GM10847 (cell line): Measurements from ENCODE around the gene PLPP1.

Source experiments
- POLR2A ChIP-seq: IDR thresholded peaks from 2 replicates; pipeline ENCODE4 v1.6.1; 2011; ENCODE audit not compliant: insufficient read length; ENCODE audit errors: extremely low read depth

PLPP1 gene

DNA sequence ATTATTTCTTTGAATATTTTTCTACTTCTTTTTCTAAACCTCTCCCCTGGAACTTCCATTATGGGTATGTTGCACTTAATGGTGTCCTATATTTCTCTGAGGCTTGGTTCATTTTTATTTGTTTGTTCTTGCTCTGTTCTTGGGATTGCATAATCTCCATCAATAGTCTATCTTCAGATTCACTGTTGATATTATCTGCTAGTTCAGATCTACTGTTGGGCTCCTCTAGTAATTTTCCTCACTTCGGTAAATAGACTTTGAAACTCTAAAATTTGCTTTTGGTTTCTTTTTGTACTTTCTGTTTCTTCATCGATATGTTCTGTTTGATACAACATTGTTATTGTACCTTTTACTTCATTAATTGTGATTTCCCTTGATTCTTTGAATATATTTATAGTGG lies 150.7 kb downstream of the PLPP1 start:
- no peak for TF ChIP-seq POLR2A

DNA sequence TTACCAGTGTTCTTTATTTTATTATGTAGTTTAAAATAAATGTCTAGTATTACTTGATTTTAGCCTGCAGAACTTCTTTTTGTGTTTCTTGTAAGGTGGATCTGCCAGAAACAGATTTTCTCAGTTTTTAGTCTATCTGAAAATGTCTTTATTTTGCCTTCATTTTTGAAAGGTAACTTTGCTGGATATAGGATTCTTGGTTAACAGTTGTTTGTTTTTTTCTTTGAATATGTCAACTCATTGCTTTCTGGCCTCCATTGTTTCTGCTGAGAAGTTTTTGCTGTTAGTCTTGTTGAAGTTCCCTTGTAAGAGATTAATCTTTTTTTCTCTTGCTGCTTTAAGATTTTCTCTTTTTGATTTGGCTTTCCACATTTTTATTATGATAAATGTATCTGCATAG lies 151.5 kb downstream of the PLPP1 start:
- TF ChIP-seq POLR2A = no peak

DNA sequence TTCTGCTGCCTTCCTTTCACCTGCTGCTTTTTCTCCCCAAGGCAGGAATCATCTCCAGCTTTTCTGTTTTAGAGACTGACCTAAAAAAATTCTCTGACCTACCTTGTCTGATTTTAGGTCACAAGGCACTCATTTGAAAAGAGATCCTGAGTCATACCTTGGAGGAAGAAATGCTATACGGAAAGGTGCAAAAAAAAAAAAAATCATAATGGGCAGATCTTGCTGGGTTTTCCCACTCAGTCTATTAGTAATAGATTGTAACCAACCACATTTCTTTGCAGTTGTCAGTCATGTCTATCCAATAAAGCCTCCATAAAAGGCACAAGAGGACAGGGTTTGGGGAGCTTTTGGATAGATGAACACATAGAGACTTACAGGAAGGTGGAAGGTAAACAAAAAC lies 157.0 kb downstream of the PLPP1 start:
- TF ChIP-seq POLR2A = no peak
